GM21447 (cell line): ENCODE data around the gene ELAC2.

Experiments used
- ATAC-seq: cut with Tn5 transposase; IDR thresholded peaks from one replicate; pipeline ENCODE4 v1.9.1; 2021; ENCODE audit not compliant: unreplicated experiment

ELAC2 gene

DNA sequence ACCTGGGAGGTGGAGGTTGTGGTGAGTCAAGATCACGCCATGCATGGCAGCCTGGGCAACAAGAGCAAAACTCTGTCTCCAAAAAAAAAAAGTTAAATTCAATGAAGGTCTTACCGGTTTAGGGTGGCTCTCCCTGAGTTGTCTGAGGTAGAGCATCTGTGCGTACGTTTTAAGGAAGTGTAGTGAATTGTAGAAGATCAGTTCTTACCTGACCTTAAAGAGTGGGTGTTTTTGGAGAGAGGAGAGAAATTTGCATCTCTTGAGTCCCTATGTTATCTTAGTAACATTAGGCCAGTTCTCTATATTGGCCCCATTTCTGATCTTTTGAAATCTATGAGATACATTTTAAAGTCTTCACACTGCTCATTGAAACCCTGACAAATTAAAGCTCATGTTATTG lies 56.2 kb downstream of the ELAC2 start:
- no peak for ATAC-seq

DNA sequence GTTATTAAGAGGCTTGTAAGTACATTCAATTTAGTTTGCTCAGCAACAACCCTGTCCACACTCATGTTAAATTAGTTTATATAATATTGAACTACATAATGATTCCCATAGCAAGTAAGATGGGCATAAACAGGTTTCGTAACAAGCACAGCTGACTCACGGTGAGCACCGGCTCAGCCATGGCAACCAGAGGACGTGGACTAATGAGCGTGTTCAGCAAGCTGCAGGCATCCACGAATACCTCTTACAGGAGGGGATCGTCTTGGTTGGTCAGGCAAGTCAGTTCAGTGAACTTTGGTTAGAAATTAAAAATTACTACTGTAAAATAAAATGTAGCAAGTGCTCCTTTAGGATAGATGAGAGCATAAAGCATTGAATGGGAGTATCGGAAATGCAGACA lies 58.4 kb downstream of the ELAC2 start:
- no peak for ATAC-seq

DNA sequence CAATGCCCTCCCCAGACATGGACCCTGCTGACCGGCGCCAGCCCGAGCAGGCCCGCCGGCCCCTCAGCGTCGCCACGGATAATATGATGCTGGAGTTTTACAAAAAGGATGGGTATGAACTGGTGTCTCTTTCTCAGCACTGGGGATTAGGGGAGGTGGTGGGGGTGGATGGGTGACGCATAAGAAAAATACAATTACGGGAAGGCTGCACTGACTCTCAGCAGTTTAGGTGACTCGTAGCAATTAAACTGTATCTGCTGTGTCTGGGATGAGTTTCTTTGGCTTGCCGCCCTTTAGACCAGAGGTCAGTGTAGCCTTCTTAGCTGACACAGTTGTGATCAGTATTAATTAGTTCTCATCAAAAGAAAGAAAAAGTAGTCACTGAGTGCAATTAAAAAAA lies 59.0 kb downstream of the ELAC2 start:
- no peak for ATAC-seq

DNA sequence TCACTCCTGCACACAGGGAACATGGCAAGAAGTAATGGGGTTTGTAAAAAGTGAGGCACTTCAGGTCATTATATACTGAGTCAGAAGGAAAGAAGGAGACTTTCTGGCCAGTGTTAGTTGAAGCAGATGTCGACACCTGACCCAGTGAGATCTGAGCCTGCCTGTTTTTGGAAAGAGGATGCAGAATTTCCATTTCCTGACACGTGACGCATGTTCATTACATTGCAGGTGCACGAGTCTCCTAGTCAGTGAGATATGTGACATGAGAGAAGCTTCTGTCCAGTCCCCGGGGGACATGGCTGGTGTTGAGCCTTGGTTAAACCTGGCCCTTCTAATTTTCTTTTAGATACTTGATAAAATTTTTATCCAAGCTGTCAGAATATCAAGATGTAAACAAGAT lies 62.3 kb downstream of the ELAC2 start:
- no peak for ATAC-seq

DNA sequence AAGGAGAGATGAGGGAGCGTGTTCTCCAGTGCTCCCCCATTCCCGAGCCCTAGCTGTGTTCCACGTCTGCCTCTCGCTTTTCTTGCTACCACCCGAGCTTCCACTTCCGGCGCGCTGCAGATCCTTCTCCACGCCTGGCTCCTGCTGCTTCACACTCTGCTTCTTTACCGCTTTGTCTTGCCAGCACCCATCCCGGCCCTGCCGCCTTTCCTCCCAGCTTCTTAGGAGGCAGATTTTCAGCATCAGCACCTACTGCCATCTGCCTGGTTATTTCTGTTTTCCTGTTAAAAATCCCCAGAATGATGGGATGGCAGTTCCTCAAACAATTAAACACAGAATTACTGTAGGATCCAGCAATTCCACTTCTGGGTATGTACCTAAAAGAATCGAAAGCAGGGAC lies 64.7 kb downstream of the ELAC2 start:
- no peak for ATAC-seq

DNA sequence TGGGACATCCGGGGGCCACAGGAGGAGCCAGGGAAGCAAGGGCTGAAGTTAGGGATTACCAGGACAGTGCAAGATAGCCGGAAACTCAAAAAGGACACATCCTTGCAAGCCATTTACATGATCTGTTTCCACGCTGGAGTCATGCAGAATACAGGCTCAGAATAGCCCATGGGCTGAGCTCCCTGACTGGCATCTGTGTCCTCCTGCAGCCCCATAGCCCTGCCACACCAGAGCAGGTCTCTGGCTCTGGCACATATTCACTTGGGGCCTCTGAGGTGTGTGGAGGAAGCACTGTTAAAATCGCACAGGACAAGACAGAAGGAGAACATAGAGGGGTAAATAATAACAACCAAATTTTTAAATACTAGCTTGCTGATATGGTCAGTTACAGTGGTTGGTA lies 65.8 kb downstream of the ELAC2 start:
- no peak for ATAC-seq

DNA sequence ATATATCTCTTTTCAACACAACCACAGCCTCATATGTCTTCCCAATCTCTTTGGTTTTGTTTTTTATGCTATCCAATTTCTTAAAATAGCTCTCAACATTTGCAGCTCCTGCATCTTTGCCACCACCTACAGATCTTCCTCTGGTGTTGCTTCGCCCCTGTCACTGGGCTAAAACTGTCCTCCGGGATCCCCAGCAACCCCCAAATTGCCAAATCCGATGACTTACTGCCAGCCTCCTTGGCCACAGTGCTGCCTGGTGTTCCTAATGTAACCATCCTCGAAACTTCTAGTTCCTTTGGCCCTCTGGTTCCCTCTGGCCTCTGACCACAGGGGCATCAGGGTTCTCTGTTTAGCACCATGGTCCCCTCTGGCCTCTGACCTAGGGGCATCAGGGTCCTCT lies 70.8 kb downstream of the ELAC2 start:
- ATAC-seq = no peak
